WTC11 (cell line): ENCODE data around the gene TESK2.

Experiments
- CTCF ChIP-seq: fragments of 200-600 bp; IDR thresholded peaks from 2 replicates; pipeline ENCODE4 v1.8.0; 2022; ENCODE audit warnings: antibody characterized with exemption
- E2F1 ChIP-seq: sonication (generic); formaldehyde crosslinking; IDR thresholded peaks from 2 replicates; pipeline ENCODE4 v1.8.0; 2022; ENCODE audit warnings: mild to moderate bottlenecking, missing genetic modification reagents
- ELF4 ChIP-seq: sonication (generic); formaldehyde crosslinking; IDR thresholded peaks from 2 replicates; pipeline ENCODE4 v1.8.1; 2022; ENCODE audit warnings: low read depth, mild to moderate bottlenecking, moderate library complexity, missing genetic modification reagents
- ESRRA ChIP-seq: sonication (generic); formaldehyde crosslinking; IDR thresholded peaks from 2 replicates; pipeline ENCODE4 v1.8.1; 2022; ENCODE audit warnings: mild to moderate bottlenecking, missing genetic modification reagents, borderline replicate concordance
- FOXJ3 ChIP-seq: sonication (generic); formaldehyde crosslinking; IDR thresholded peaks from 2 replicates; pipeline ENCODE4 v1.9.0; 2021; ENCODE audit warnings: missing genetic modification reagents, mild to moderate bottlenecking, borderline replicate concordance
- MAX ChIP-seq: sonication (generic); formaldehyde crosslinking; IDR thresholded peaks from 2 replicates; pipeline ENCODE4 v1.8.0; 2022; ENCODE audit warnings: mild to moderate bottlenecking, missing genetic modification reagents
- NFYB ChIP-seq: sonication (generic); formaldehyde crosslinking; conservative IDR thresholded peaks from 2 replicates; pipeline ENCODE4 v1.8.0; 2022; ENCODE audit warnings: low read depth, missing genetic modification reagents
- NR2C2 ChIP-seq: sonication (generic); formaldehyde crosslinking; IDR thresholded peaks from 2 replicates; pipeline ENCODE4 v1.8.0; 2022; ENCODE audit warnings: mild to moderate bottlenecking, missing genetic modification reagents
- NR3C1 ChIP-seq: sonication (generic); formaldehyde crosslinking; conservative IDR thresholded peaks from 2 replicates; pipeline ENCODE4 v1.8.1; 2023; ENCODE audit warnings: low read depth, mild to moderate bottlenecking, missing genetic modification reagents
- USF1 ChIP-seq: sonication (generic); formaldehyde crosslinking; IDR thresholded peaks from 2 replicates; pipeline ENCODE4 v1.8.0; 2022; ENCODE audit warnings: mild to moderate bottlenecking, missing genetic modification reagents

GRCh38 chr1:45430490-45430889, 60.5 kb downstream of the TESK2 start:
- TF ChIP-seq CTCF (no peak), ESRRA (CRISPR knock-in tag) (no peak), E2F1 (no peak), NR2C2 (CRISPR knock-in tag) (no peak), NFYB (CRISPR knock-in tag) (no peak), ELF4 (no peak), MAX (no peak), NR3C1 (CRISPR knock-in tag) (no peak), USF1 (CRISPR knock-in tag) (no peak), FOXJ3 (CRISPR knock-in tag) (no peak)
